Activated CD8-positive, alpha-beta memory T cell treated with anti-CD3 and anti-CD28 coated beads, Interleukin-2, amount 10 ng/mL, durations not matched to agents 7 days and 5 days (primary cell): ENCODE measurements around the gene ATG4C. TPM values are rescaled to one million over a fixed set of nuclear protein-coding genes. Genes with fewer than 3 reads are reported as not detected.

Experiments used
- ATAC-seq: fragments of 150-1000 bp; cut with Tn5 transposase; one replicate; pipeline ENCODE4 v1.10.0; 2021; ENCODE audit warnings: moderate library complexity
- CTCF ChIA-PET: fragments of 350-600 bp; sonication (Branson Sonifier 250); formaldehyde crosslinking; loops from one replicate; lab custom pipeline; 2021; ENCODE audit warnings: antibody characterized with exemption; lab: Charles Lee
- DNase-seq: peaks from one replicate; pipeline ENCODE4 v3.0.0-alpha.2; 2020
- H3K27ac Mint-ChIP-seq: one replicate; pipeline ENCODE4 v1.8.0; 2021; ENCODE audit warnings: mild to moderate bottlenecking, mixed read lengths
- H3K27me3 Mint-ChIP-seq: one replicate; pipeline ENCODE4 v1.8.0; 2021; ENCODE audit warnings: mixed read lengths
- H3K36me3 Mint-ChIP-seq: one replicate; pipeline ENCODE4 v1.8.0; 2021; ENCODE audit warnings: mild to moderate bottlenecking, mixed read lengths
- H3K4me1 Mint-ChIP-seq: one replicate; pipeline ENCODE4 v1.8.0; 2021; ENCODE audit warnings: mixed read lengths
- H3K4me3 Mint-ChIP-seq: one replicate; pipeline ENCODE4 v1.8.0; 2021; ENCODE audit warnings: mild to moderate bottlenecking, moderate library complexity, mixed read lengths
- H3K9me3 Mint-ChIP-seq: one replicate; pipeline ENCODE4 v1.8.0; 2022; ENCODE audit warnings: low read depth, mixed read lengths
- total RNA-seq, 2 experiments: library from RNA; stranded (reverse); gene quantifications; one replicate each; pipeline ENCODE4 v1.2.3, GENCODE V29; 2021

Gene ATG4C
- total RNA-seq, 2 experiments from 2014 or later = 12.6 to 12.9 TPM

GRCh38 chr1:62836856-62837540, 53.1 kb downstream of the ATG4C start:
- Mint-ChIP-seq H3K36me3 (peaks cover 1% of the 10 kb centered on the region), H3K9me3 (no peaks in the 10 kb centered on the region)
- CTCF ChIA-PET = no interaction called here

GRCh38 chr1:62840555-62840954, 56.6 kb downstream of the ATG4C start:
- CTCF ChIA-PET = interaction anchor here (1.0 to 2.1 kb wide), 2 partner anchors 14 to 124 kb away, joined by 3 to 13 read pairs; no protein-coding TSS in a partner anchor
- Mint-ChIP-seq H3K4me3 (no peak overlapping the region), H3K4me1 (peaks cover 1% of the 10 kb centered on the region), H3K9me3 (no peaks in the 10 kb centered on the region), H3K27me3 (no peaks in the 10 kb centered on the region), H3K27ac (no peak overlapping the region), H3K36me3 (no peaks in the 10 kb centered on the region)
- DNase-seq = no peak
- no peak for ATAC-seq

More at GRCh38 chr1:62836856-62837540, 53.1 kb downstream of the ATG4C start:
- Mint-ChIP-seq H3K4me3 (no peak overlapping the region), H3K4me1 (peaks cover 1% of the 10 kb centered on the region), H3K27ac (no peak overlapping the region), H3K27me3 (no peaks in the 10 kb centered on the region)
- ATAC-seq = no peak
- DNase-seq = no peak

- Mint-ChIP-seq H3K4me1 (peaks cover 1% of the 10 kb centered on the region), H3K4me3 (no peak overlapping the region), H3K9me3 (no peaks in the 10 kb centered on the region), H3K27me3 (no peaks in the 10 kb centered on the region), H3K36me3 (no peaks in the 10 kb centered on the region), H3K27ac (no peak overlapping the region)
- no peak for DNase-seq
- ATAC-seq = peak; percentile 71
- CTCF ChIA-PET = interaction anchor here (0.7 to 2.1 kb wide), 12 partner anchors 8 to 598 kb away, joined by 3 to 13 read pairs (median 3); no protein-coding TSS in a partner anchor
Observed at GRCh38 chr1:62841587-62842169, 57.7 kb downstream of the ATG4C start.

GRCh38 chr1:62844030-62844429, 60.1 kb downstream of the ATG4C start:
- H3K9me3 Mint-ChIP-seq = no peaks in the 10 kb centered on the region
- DNase-seq (no peak), ATAC-seq (no peak)
- H3K27ac Mint-ChIP-seq = no peak overlapping the region
- CTCF ChIA-PET = interaction anchor here (1.0 kb wide), 1 partner anchor 9 kb away, joined by 3 read pairs; no protein-coding TSS in a partner anchor
- H3K36me3 Mint-ChIP-seq = no peaks in the 10 kb centered on the region
- H3K4me3 Mint-ChIP-seq = no peak overlapping the region
- H3K4me1 Mint-ChIP-seq = peaks cover 1% of the 10 kb centered on the region
- no peaks in the 10 kb centered on the region for H3K27me3 Mint-ChIP-seq

- H3K9me3 Mint-ChIP-seq = no peaks in the 10 kb centered on the region
- H3K27me3 Mint-ChIP-seq = no peaks in the 10 kb centered on the region
- H3K4me3 Mint-ChIP-seq = no peak overlapping the region
- H3K4me1 Mint-ChIP-seq = no peaks in the 10 kb centered on the region
- DNase-seq (no peak), ATAC-seq (no peak)
- H3K27ac Mint-ChIP-seq = no peak overlapping the region
- H3K36me3 Mint-ChIP-seq = no peaks in the 10 kb centered on the region
- CTCF ChIA-PET = no interaction called here
Observed at GRCh38 chr1:62849031-62849430, 65.1 kb downstream of the ATG4C start.

GRCh38 chr1:62852253-62852652, 68.3 kb downstream of the ATG4C start:
- DNase-seq (no peak), ATAC-seq (no peak)
- no peak overlapping the region for H3K4me3 Mint-ChIP-seq
- CTCF ChIA-PET = no interaction called here
- H3K36me3 Mint-ChIP-seq = no peaks in the 10 kb centered on the region
- H3K9me3 Mint-ChIP-seq = no peaks in the 10 kb centered on the region
- no peak overlapping the region for H3K27ac Mint-ChIP-seq
- no peaks in the 10 kb centered on the region for H3K27me3 Mint-ChIP-seq
- H3K4me1 Mint-ChIP-seq = no peaks in the 10 kb centered on the region

GRCh38 chr1:62856960-62857359, 73.0 kb downstream of the ATG4C start:
- no peak for ATAC-seq
- Mint-ChIP-seq H3K9me3 (no peaks in the 10 kb centered on the region), H3K27me3 (no peaks in the 10 kb centered on the region), H3K4me3 (no peak overlapping the region), H3K27ac (no peak overlapping the region), H3K36me3 (no peaks in the 10 kb centered on the region), H3K4me1 (no peaks in the 10 kb centered on the region)
- CTCF ChIA-PET = no interaction called here
- no peak for DNase-seq

GRCh38 chr1:62869217-62869754, 85.4 kb downstream of the ATG4C start:
- CTCF ChIA-PET = interaction anchor here (1.0 kb wide), 1 partner anchor 27 kb away, joined by 3 read pairs; no protein-coding TSS in a partner anchor
- H3K27ac Mint-ChIP-seq = no peak overlapping the region
- H3K36me3 Mint-ChIP-seq = no peaks in the 10 kb centered on the region
- H3K27me3 Mint-ChIP-seq = peaks cover 3% of the 10 kb centered on the region
- ATAC-seq (no peak), DNase-seq (no peak)
- no peak overlapping the region for H3K4me3 Mint-ChIP-seq
- H3K9me3 Mint-ChIP-seq = no peaks in the 10 kb centered on the region
- no peaks in the 10 kb centered on the region for H3K4me1 Mint-ChIP-seq

GRCh38 chr1:62870148-62870547, 86.2 kb downstream of the ATG4C start:
- Mint-ChIP-seq H3K9me3 (no peaks in the 10 kb centered on the region), H3K4me1 (no peaks in the 10 kb centered on the region), H3K4me3 (no peak overlapping the region), H3K27me3 (peaks cover 3% of the 10 kb centered on the region), H3K27ac (no peak overlapping the region), H3K36me3 (no peaks in the 10 kb centered on the region)
- DNase-seq (no peak), ATAC-seq (no peak)
- CTCF ChIA-PET = interaction anchor here (1.0 kb wide), 1 partner anchor 28 kb away, joined by 3 read pairs; no protein-coding TSS in a partner anchor

GRCh38 chr1:62875676-62876075, 91.7 kb downstream of the ATG4C start:
- no peaks in the 10 kb centered on the region for H3K9me3 Mint-ChIP-seq
- H3K4me3 Mint-ChIP-seq = no peak overlapping the region
- no peaks in the 10 kb centered on the region for H3K4me1 Mint-ChIP-seq
- no peaks in the 10 kb centered on the region for H3K36me3 Mint-ChIP-seq
- no peak for DNase-seq
- no peak for ATAC-seq
- CTCF ChIA-PET = no interaction called here
- peaks cover 32% of the 10 kb centered on the region for H3K27me3 Mint-ChIP-seq
- H3K27ac Mint-ChIP-seq = no peak overlapping the region

GRCh38 chr1:62876535-62876934, 92.6 kb downstream of the ATG4C start:
- CTCF ChIA-PET = interaction anchor here (0.5 kb wide), 1 partner anchor 1424 kb away, joined by 3 read pairs; no protein-coding TSS in a partner anchor
- peaks cover 32% of the 10 kb centered on the region for H3K27me3 Mint-ChIP-seq

GRCh38 chr1:62877579-62877978, 93.6 kb downstream of the ATG4C start:
- H3K27me3 Mint-ChIP-seq = peaks cover 35% of the 10 kb centered on the region

More at GRCh38 chr1:62876535-62876934, 92.6 kb downstream of the ATG4C start:
- no peak for ATAC-seq
- no peak overlapping the region for H3K4me3 Mint-ChIP-seq
- H3K4me1 Mint-ChIP-seq = no peaks in the 10 kb centered on the region
- no peaks in the 10 kb centered on the region for H3K9me3 Mint-ChIP-seq
- no peaks in the 10 kb centered on the region for H3K36me3 Mint-ChIP-seq
- DNase-seq = no peak
- no peak overlapping the region for H3K27ac Mint-ChIP-seq

GRCh38 chr1:62879962-62880361, 96.0 kb downstream of the ATG4C start:
- peaks cover 45% of the 10 kb centered on the region for H3K27me3 Mint-ChIP-seq
- H3K27ac Mint-ChIP-seq = no peak overlapping the region
- H3K9me3 Mint-ChIP-seq = no peaks in the 10 kb centered on the region
- ATAC-seq (no peak), DNase-seq (no peak)
- no peak overlapping the region for H3K4me3 Mint-ChIP-seq
- no peaks in the 10 kb centered on the region for H3K4me1 Mint-ChIP-seq
- CTCF ChIA-PET = no interaction called here
- no peaks in the 10 kb centered on the region for H3K36me3 Mint-ChIP-seq

More at GRCh38 chr1:62877579-62877978, 93.6 kb downstream of the ATG4C start:
- no peaks in the 10 kb centered on the region for H3K9me3 Mint-ChIP-seq
- no peaks in the 10 kb centered on the region for H3K4me1 Mint-ChIP-seq
- no peak overlapping the region for H3K4me3 Mint-ChIP-seq
- H3K36me3 Mint-ChIP-seq = no peaks in the 10 kb centered on the region
- H3K27ac Mint-ChIP-seq = no peak overlapping the region
- CTCF ChIA-PET = no interaction called here
- no peak for DNase-seq
- no peak for ATAC-seq
